HG02642 (cell line): ENCODE data around the gene PLCB2.

Source experiments
- ATAC-seq: cut with Tn5 transposase; IDR thresholded peaks from one replicate; pipeline ENCODE4 v1.9.1; 2021; ENCODE audit warnings: mild to moderate bottlenecking; ENCODE audit not compliant: unreplicated experiment, poor library complexity

PLCB2 gene

GRCh38 chr15:40289140-40289775 lies 18.5 kb downstream of the PLCB2 start:
- no peak for ATAC-seq

- no peak for ATAC-seq
Observed at GRCh38 chr15:40287968-40288367, 19.8 kb downstream of the PLCB2 start.

- ATAC-seq = no peak
Observed at GRCh38 chr15:40287505-40287904, 20.2 kb downstream of the PLCB2 start.

DNA sequence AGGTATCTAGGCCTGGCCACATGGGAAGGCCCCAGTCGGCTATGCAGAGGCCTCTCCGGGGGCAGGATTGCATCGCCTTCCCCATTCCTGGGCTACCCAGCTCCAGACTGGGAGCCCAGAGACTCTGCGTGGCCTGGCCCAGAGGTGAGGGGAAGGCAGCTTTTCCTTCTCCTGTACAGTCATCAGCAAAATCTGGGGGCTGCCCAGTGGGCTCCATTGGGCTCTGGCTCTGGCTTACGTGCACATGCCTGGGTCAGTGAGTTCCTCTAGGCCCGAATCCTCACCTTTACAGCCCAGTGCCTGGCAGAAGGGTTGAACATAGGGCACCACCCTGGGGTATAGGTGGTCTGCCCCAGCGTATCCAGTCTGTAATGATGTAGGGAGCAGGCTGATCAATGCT lies 20.9 kb downstream of the PLCB2 start:
- ATAC-seq = no peak

- no peak for ATAC-seq
Observed at GRCh38 chr15:40286061-40286532, 21.6 kb downstream of the PLCB2 start.

DNA sequence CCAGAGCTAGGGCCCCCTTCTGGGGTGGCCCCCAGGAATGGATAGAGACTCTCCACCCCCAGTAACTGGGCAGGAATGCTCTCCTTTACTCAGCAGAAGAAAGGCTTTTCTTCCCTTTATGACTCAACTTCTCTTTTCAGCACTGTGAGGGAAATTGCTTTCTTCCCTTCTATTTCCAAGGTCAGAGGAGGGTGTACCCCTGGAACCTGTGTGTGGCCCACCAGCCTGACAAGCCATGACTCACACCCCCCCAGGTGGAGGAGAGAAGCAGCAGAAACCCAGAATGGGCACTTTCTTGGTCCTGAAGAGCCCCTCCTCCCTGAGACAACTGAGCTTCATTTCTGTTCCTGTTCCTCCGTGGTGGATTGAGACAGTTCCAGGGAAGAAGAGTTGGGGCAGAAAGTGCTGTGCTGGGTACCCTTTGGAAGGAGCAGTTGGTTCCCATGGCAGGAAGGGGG lies 22.2 kb downstream of the PLCB2 start:
- no peak for ATAC-seq

DNA sequence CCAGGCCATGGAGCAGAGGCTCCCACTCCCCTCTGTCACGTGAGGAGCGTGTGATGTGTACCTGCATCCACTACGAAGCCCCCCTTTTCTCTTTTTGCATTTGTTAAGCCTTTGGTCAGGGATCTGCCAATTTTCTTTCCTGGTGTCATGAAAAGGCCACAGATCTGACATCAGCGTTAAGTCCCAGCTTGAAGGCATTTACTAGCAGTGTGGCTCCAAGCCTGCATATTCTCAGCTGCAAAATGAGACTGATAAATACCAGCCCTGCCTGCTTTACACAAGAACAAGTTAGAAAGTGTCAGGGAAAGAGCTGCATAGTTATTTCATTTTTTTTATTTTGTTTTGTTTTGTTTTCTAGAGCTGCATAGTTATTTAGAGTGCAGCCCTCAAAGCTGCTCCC lies 22.6 kb downstream of the PLCB2 start:
- no peak for ATAC-seq

DNA sequence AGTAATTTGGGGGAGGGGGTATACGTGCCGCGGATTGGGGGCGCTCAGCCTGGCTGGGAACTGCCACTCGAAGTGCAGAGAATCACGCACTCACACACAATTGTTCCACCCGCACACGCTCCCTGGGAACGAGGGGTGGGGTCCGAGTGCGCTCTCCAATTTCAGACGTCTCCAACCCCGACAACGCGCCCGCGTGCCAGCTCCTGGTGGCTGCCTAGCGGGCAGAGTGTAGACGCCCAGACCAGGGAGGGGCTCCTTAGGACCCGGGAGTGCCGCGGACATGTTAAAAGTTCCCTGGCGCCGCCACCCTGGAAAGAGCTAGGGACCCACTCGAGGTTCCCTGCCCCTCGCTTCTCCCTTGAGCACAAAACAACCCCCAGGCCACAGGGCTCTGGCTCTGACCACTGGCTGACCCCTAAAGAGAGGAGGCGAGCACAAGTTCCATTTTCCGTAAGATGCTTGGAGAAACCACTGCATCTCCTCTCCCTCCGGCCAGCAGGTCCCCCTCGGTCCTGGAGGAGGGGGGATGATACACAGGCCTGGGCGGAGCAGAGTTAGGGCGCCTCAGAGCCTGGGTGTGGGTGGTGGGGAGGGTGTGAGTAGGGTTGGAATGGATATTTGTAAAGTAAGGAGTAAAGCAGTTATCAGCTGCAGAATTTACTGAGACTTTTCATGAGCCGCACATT lies 24.0 kb downstream of the PLCB2 start:
- ATAC-seq = no peak

DNA sequence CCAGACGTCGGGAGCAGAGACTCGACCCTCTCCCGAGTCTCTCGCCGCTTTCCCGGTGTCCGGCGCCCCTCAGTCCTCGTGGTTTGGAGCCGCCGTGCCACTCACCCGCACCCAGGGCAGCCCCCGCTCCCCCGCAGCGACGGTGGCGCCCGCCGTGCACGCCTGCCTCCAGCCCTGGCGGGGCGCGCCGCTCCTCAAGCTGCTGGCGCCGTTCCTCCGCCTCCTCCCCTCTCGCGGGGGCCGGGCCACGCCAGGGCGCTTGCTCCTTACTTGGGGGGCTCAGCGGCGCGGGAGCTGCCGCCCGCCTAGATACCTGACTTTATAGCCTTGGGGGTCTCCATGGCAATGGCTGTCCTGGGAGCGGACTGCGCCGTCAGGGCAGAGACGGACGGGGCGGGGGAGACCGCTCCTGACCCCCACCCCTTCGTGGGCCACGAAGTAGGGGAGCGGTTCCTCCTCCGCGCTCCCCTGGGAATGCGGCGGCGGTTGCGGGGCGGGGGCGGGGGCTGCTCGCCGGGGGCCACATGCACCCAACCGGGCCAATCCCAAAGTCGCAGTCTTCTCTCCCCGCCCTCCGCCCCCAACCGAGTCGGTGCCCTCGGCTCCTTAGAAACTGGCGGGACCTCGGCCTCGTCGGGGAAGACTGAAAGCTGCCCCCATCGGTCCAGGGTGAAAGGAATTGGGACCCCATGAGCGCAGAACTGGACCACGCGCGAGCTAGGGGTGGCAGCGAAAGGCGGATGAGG lies 24.7 kb downstream of the PLCB2 start, which contains the start of gene ANKRD63:
Gene ANKRD63 (minus strand): TSS at position 196 of the 746 bp plus-strand sequence. CDS start 478 bp downstream, outside the sequence.
- peak; percentile 35 for ATAC-seq

- peak; percentile 44 for ATAC-seq
Observed at GRCh38 chr15:40282147-40282868, 25.4 kb downstream of the PLCB2 start.

GRCh38 chr15:40281801-40282146 lies 26.0 kb downstream of the PLCB2 start:
- no peak for ATAC-seq

GRCh38 chr15:40281057-40281800 lies 26.5 kb downstream of the PLCB2 start:
- ATAC-seq = no peak

DNA sequence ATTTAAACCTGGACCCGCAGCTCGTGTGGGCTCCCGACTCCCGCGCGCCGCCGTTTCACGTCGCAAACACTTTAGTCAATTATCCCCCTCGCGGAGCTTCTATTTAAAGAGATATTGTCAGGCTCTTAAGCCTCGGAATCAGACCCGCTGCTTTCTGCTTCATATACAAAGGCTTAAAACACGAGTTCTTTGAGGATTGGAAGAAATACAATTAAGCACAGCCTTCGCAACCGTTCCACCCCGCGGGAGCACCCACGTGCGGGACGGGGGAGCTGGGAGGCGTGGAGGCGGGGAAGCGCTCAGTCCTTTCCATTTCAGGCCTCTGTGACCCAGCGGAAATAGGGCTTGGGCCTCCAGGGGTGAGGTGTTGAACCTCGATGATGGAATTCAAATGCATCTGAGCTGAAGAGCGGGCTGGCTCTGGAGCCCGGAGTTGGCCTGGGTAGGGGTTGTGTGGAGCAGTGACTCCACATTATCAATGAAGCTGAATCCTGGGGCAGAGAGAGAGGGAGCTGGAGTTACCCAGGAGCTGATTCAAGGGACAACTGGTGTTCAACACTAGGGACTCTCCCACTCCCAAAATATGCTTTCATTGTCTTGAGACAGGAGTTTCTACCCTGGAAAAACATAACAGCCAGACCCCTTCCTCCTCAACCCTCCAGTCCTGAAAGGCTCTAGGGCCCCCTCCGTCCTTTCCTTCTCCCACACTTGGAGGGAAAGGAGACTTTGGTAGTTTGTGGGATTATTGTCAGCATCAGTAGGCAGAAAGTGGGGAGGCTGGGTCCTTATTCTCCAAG lies 27.3 kb downstream of the PLCB2 start:
- no peak for ATAC-seq

DNA sequence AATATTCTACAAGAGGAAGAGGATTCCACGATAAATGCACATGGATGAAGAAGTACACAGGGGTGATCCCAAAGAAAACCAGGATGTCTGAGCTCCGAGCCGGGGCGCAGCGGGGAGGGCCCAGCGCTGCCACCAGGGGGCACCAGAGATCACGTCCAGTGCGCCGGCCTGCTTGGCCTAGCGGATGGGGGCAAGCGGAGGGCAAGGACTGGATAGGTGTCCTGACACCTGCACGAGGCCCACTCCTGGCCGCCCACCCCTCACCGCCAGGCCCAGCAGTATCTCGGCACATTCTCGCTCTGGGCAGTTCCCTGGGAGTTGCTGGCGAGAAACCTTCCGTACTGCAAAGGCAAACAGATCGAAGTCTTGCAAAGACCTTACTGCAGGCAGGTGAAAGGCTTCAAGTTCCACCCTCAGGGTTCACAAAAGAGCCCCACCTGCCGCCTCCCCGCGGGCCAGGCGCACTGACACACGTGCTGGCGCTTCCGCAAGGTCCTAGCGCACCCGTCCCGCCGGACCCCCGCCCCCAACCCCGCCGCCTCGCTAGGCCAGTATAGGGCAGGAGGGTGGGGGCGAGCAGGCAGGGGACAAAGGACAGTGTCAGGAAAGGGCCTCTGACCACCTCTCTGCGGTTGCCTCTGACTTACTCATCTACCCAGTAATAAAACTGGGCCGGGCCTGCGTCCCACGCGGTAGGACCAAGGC lies 28.1 kb downstream of the PLCB2 start:
- no peak for ATAC-seq

DNA sequence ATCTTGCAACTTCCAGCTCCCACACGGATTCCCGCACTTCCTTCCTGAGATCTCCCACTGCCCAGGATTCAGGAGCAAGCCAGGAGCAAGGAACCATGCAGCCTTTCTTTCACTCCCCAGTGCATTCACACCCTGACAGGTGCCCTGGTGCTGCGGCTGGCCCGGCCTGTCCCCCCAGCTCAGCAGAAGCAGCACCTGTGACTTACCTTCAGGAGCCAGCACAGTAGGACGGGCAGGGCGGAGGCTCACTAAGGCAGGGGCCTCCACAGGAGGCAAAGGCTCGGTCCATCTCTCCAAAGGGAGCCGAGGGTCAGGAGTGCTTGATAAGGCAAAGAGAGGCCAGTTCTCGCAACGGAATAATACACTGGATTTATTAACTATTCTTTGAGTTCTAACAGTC lies 29.7 kb downstream of the PLCB2 start:
- ATAC-seq = no peak

DNA sequence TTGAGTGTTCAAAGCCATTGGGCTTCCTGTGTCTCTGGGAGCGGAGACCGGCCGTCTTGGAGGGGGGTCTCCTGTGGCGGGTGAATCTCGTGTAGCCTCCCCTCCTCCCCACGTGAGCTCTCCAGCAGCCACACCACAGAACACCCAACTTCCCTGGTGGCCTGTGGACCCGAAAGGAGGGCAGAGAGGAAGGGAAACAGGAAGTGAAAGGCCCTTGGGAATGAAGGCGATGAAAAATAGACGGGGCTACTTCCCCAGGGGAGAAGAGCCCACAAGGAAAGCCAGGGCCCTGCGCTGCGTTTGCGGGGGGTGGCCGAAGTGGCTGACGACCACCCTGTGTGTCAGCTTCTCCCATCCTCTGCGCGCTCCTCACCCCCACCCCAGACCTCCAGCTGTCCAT lies 30.3 kb downstream of the PLCB2 start:
- ATAC-seq = no peak

GRCh38 chr15:40276927-40277326 lies 30.8 kb downstream of the PLCB2 start:
- no peak for ATAC-seq

DNA sequence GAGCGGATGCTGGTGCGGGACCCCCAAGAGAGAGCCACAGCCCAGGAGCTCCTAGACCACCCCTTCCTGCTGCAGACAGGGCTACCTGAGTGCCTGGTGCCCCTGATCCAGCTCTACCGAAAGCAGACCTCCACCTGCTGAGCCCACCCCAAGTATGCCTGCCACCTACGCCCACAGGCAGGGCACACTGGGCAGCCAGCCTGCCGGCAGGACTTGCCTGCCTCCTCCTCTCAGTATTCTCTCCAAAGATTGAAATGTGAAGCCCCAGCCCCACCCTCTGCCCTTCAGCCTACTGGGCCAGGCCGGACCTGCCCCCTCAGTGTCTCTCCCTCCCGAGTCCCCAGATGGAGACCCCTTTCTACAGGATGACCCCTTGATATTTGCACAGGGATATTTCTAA lies 31.8 kb downstream of the PLCB2 start:
- no peak for ATAC-seq

DNA sequence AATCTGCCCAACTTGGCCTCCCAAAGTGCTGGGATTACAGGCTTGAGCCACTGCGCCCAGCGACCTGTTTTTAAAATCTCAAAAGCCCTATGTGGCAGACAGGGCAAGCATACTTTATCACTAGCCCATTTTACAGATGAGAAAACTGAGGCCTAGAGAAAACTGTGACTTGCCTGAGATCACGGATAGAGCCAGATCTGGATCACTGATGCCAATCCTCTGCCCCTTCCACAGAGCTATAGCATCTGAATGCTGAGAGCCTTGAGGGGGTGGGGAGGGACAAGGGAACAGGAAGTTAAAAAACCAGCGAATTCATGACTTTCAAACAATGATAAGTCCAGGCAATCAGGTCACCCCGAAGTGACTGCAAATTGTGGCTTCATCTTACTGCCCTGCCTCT lies 32.2 kb downstream of the PLCB2 start:
- no peak for ATAC-seq
